Aorta (tissue), 5 donors: ENCODE results near the gene C5AR1. TPM values are rescaled to one million over a fixed set of nuclear protein-coding genes. Genes with fewer than 3 reads are reported as not detected.
A peak's percentile ranks its signal among the peaks of the same experiment; 100 is the strongest.
"Not testable (repeated sequence)": the region's sequence is repeated elsewhere in the genome, so short reads cannot be mapped to it uniquely, and the experiment has no call there.

Experiments used
- ATAC-seq: fragments of 200-7000 bp; cut with Tn5 transposase; one replicate; pipeline ENCODE4 v1.9.1; 2022; ENCODE audit warnings: moderate library complexity; ENCODE audit not compliant: low FRiP score
- DNase-seq, 2 donors: peaks; one replicate each; pipeline ENCODE4 v3.0.0-alpha.2; 2020
- H3K27ac ChIP-seq, 2 donors: one replicate each; pipeline ENCODE4 v1.5.1; 2013; ENCODE audit warnings: low read length in 2 of 2, mild to moderate bottlenecking in 2 of 2, moderate library complexity in 2 of 2, control low read depth in 1 of 2, inconsistent platforms in 1 of 2, low read depth in 1 of 2
- H3K27me3 ChIP-seq, 2 donors: one replicate each; pipeline ENCODE4 v1.6.1; 2013; ENCODE audit warnings: control low read depth in 1 of 2, low read length in 1 of 2, mild to moderate bottlenecking in 1 of 2, moderate library complexity in 1 of 2; ENCODE audit not compliant: insufficient read depth in 2 of 2, control insufficient read depth in 1 of 2
- H3K36me3 ChIP-seq, 2 donors: one replicate each; pipeline ENCODE4 v1.6.1; 2013; ENCODE audit warnings: control low read depth in 1 of 2, low read length in 1 of 2, mild to moderate bottlenecking in 1 of 2; ENCODE audit not compliant: insufficient read depth in 2 of 2, control insufficient read depth in 1 of 2
- H3K4me1 ChIP-seq, 2 donors: one replicate each; pipeline ENCODE4 v1.6.1; 2013; ENCODE audit warnings: low read length in 2 of 2, control low read depth in 1 of 2, mild to moderate bottlenecking in 1 of 2, moderate library complexity in 1 of 2; ENCODE audit not compliant: insufficient read depth in 2 of 2, control insufficient read depth in 1 of 2
- H3K4me3 ChIP-seq, 2 donors: one replicate each; pipeline ENCODE4 v1.5.1; 2013; ENCODE audit warnings: low read length in 2 of 2, control low read depth in 1 of 2, mild to moderate bottlenecking in 1 of 2
- H3K9me3 ChIP-seq: one replicate; pipeline ENCODE4 v1.6.1; 2013; ENCODE audit warnings: mild to moderate bottlenecking, low read length; ENCODE audit not compliant: control insufficient read depth
- WGBS, 2 donors: extraction: QIAGEN DNeasy Blood & Tissue Kit; methylation state at CpG; one replicate each; pipeline ENCODE4 v1.1.7; 2013; 5-methylcytosine and 5-hydroxymethylcytosine counted together
- intact Hi-C, 2 donors: fragments of 100-400 bp; cut with DNase I; formaldehyde crosslinking; loops; one replicate each; pipeline versions ENCODE4 v1.14.2 to v1.15.0; 2022
- long read RNA-seq, 2 donors: library from polyadenylated mRNA; unstranded; transcript quantifications; one replicate each; pipeline ENCODE4 v2.0.0, GENCODE V29; 2020 to 2021
- polyA plus RNA-seq, 2 donors: library from polyadenylated mRNA; stranded (reverse); fragments of 200-250 nt; gene quantifications; one replicate each; pipeline ENCODE4 v1.2.3, GENCODE V29; 2013
- total RNA-seq, 2 donors: library from RNA; stranded (reverse); fragmentation: NEBNext Ultra II Directional; extraction: Animal tissue kit (Norgen Biotek cat#: 25700); gene quantifications; one replicate each; pipeline ENCODE4 v1.2.1, GENCODE V29; 2021
- donor health status: healthy with polysubstance abuse.
- donor health status: Bipolar disorder and iron deficiency.
- donor health status: DM: no; HTN: no; CAD: no.
- donor health status: DM: no; HTN: no; CAD: no.
- donor health status: DM: yes; HTN: yes; CAD: no.

Gene C5AR1
- total RNA-seq (10 to 100 TPM; 38.7 to 52.7 TPM), polyA plus RNA-seq (10 to 100 TPM in 1 of 2 donors, 1 to 10 TPM in 1; 7.9 to 12.5 TPM)
- long read RNA-seq, donor 1, transcript C5AR1-201 (2 exons, 2,311 nt): major isoform, 15 of 27 reads
- long read RNA-seq, donor 1, partial matches to known transcripts: 7 of 27 reads
- long read RNA-seq, donor 1, other reads (novel, unspliced or antisense): 5 of 27 reads
- long read RNA-seq, donor 2, transcript C5AR1-201 (2 exons, 2,311 nt): major isoform, 8 of 18 reads
- long read RNA-seq, donor 2, partial matches to known transcripts: 3 of 18 reads
- long read RNA-seq, donor 2, other reads (novel, unspliced or antisense): 7 of 18 reads

DNA sequence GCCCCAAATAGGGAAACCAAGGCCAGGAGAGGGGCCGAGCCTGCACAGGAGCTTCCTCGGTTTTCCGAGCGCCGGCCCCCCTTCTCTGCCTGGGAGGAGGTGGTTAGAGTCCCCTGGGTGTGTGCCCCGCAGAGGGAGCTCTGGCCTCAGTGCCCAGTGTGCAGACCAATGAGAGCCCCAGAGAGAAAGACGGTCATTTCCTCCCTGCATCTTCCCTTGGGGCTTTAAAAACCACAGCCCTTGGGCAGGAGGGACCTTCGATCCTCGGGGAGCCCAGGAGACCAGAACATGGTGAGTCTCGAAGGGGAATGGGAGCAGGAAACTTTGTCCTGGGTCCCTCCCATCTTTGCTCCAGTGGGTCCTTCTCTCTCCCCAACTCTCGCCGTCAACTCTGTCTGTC is at the start of gene C5AR1:
Gene C5AR1 (plus strand): TSS at position 254 of the 400 bp plus-strand sequence. CDS start 35 bp downstream, at position 289.
- H3K4me3 ChIP-seq: no peak within 1 kb of the TSS
- intact Hi-C loops: loop anchor here in 1 of 2 donors (5.0 kb wide), 1 partner anchor 38 kb away; the partner anchor contains the start of gene DHX34
- no peaks in the 10 kb centered on the region for H3K9me3 ChIP-seq
- H3K27me3 ChIP-seq: no peaks in the 10 kb centered on the region
- H3K36me3 ChIP-seq: no peaks in the 10 kb centered on the region
- ATAC-seq (no peak), DNase-seq (peak in 1 of 2 donors; percentile 81)
- WGBS, 2 donors: 33 to 38% methylated on average over 12 of the region's 12 CpGs
- peaks cover 0 to 3% of the 10 kb centered on the region in 2 donors for H3K4me1 ChIP-seq
- no peak within 1 kb of the TSS for H3K27ac ChIP-seq

DNA sequence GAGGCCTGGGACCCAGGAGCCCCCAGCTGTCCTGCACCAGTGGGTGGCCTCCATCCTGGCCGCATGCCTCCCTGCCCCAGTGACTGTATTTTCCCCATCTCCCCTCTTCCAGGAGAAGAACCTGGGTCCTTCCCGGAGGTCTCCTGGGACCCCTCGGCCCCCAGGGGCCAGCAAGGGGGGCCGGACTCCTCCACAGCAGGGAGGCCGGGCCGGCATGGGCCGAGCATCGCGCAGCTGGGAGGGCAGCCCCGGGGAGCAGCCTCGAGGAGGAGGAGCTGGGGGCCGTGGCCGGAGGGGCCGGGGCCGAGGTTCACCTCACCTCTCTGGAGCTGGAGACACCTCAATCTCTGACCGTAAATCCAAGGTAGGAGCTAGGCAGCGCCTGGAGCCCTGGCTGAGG is 49.2 kb upstream of the C5AR1 start:
- Histone ChIP-seq H3K4me1 (no peaks in the 10 kb centered on the region), H3K36me3 (peaks cover 0 to 3% of the 10 kb centered on the region in 2 donors), H3K27me3 (no peaks in the 10 kb centered on the region), H3K4me3 (no peak overlapping the region), H3K9me3 (no peaks in the 10 kb centered on the region), H3K27ac (no peak overlapping the region)
- ATAC-seq (no peak), DNase-seq (no peak)
- intact Hi-C loops: no loop called here
- WGBS, 2 donors: 90 to 91% methylated on average over 16 to 17 of the region's 17 CpGs

DNA sequence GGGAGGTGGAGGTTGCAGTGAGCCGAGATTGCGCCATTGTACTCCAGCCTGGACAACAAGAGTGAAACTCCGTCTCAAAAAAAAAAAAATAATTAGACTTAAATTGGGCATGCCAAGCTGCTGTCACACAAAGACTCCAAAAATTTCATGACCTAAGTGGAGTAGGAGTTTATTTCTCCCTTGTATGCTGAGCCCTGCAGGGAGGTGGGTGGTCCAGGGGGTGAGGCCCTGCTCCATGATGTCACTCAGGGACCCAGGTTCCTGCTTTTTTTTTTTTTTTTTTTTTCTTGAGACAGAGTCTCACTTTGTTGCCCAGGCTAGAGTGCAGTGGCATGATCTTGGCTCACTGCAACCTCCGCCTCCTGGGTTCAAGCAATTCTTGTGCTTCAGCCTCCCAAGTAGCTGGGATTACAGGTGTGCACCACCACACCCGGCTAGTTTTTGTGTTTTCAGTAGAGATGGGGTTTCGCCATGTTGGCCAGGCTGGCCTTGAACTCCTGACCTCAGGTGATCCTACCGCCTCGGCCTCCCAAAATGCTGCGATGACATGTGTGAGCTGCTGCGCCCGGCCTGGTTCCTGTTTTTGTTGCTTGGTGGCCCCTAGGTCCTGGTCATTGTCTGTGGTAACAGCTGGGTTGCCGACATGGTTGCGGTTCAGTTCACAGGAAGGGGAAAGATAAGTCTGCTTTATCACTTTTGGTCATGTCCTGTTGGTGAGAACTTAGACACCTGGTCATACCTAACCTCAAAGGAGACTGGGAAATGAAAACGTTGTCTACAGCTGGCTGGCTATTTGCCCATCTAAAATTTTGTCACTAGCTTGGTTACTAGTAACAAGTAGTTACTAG is 47.5 kb upstream of the C5AR1 start:
- H3K9me3 ChIP-seq, ATAC-seq, intact Hi-C loops, DNase-seq, H3K27ac ChIP-seq, H3K36me3 ChIP-seq, H3K4me1 ChIP-seq, H3K27me3 ChIP-seq, H3K4me3 ChIP-seq: not testable (repeated sequence)
- 87% methylated on average over 14 of the region's 14 CpGs for WGBS, 2 donors

DNA sequence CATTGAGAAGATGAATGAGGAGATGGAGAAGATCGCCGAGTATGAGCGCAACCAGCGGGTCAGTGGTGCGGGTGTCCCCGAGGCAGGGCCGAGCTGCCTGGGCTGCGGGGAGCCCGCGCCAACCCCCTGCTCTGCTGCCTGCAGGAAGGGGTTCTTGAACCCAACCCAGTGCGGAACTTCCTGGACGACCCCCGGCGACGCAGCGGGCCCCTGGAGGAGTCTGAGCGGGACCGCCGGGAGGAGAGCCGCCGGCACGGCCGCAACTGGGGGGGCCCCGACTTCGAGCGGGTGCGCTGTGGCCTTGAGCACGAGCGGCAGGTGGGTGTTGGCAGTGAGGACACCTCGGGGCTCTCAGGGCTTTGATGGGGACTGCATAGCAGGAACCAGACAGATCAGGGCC is 45.0 kb upstream of the C5AR1 start:
- WGBS, 2 donors: 94% methylated on average over 29 to 30 of the region's 30 CpGs
- intact Hi-C loops: no loop called here
- DNase-seq (no peak), ATAC-seq (peak; percentile 26)
- H3K4me1 ChIP-seq: no peaks in the 10 kb centered on the region
- no peak overlapping the region for H3K27ac ChIP-seq
- H3K36me3 ChIP-seq: peaks cover 0 to 3% of the 10 kb centered on the region in 2 donors
- no peaks in the 10 kb centered on the region for H3K27me3 ChIP-seq
- no peak overlapping the region for H3K4me3 ChIP-seq
- H3K9me3 ChIP-seq: no peaks in the 10 kb centered on the region

DNA sequence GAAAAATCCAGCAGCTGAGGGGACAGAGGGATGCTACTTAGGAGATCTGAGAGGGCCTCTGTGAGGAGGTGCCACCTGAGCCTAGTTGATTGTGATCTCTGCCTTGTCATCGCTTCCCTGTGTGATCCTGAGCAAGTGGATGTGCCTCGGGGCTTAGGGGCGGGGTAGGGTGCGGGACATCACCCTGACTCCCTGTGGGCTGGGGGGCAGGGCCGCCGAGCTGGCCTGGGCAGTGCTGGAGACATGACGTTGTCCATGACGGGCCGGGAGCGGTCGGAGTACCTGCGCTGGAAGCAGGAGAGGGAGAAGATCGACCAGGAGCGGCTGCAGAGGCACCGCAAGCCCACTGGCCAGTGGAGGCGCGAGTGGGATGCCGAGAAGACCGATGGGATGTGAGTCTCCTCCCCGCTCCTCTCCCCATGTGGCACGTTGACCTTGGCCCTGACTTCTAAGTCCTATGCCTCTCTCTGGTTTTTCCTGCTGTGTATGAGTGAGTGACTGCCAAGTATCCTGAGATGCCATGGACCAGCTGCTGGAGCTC is 43.2 kb upstream of the C5AR1 start:
- Histone ChIP-seq H3K27ac (no peak overlapping the region), H3K27me3 (no peaks in the 10 kb centered on the region), H3K36me3 (no peaks in the 10 kb centered on the region), H3K9me3 (no peaks in the 10 kb centered on the region), H3K4me3 (no peak overlapping the region), H3K4me1 (no peaks in the 10 kb centered on the region)
- 92 to 94% methylated on average over 21 of the region's 21 CpGs for WGBS, 2 donors
- ATAC-seq: no peak
- intact Hi-C loops: no loop called here
- peak in 1 of 2 donors; percentile 53 for DNase-seq

DNA sequence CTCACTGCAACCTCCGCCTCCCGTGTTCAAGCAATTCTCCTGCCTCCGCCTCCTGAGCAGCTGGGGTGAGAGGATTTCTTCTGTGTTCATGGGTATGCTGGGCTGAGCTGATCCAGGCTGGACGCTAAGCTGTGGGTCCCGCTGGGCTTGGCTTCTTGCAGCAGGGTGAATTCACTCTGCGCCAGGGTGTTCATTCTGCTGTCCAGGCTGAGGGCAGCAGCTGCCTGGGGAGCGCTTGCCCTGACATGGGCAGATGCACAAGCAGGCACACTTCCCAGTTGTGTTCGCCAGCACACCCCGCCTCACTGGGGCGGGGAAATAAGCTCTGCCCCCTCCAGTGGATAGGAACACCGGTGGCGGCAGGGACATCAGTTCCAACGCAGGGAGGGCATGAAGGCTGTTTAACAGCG is 42.3 kb upstream of the C5AR1 start:
- Histone ChIP-seq H3K27ac (no peak overlapping the region), H3K36me3 (no peaks in the 10 kb centered on the region), H3K9me3 (no peaks in the 10 kb centered on the region), H3K4me3 (no peak overlapping the region), H3K4me1 (no peaks in the 10 kb centered on the region), H3K27me3 (no peaks in the 10 kb centered on the region)
- ATAC-seq (no peak), DNase-seq (no peak)
- intact Hi-C loops: no loop called here
- WGBS, 2 donors: 87 to 90% methylated on average over 14 of the region's 14 CpGs

DNA sequence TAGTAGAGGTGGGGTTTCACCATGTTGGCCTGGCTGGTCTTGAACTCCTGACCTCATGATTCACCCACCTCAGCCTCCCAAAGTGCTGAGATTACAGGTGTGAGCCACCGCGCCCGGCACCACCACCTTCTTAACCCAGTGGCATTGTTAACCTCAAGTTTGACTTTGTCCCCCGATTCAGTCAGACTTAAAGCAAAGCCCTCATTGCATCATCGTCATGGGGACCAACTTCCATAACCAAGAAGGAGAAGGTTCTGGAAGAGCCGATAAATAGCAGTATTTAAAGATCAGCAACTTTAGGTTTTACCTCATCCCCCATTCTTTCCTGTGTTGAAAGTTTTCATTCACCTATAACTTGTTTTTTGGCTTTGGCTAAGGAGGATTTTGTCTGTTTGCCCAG is 41.6 kb upstream of the C5AR1 start:
- 85 to 92% methylated on average over 6 of the region's 6 CpGs for WGBS, 2 donors
- ATAC-seq (no peak), DNase-seq (no peak)
- no peaks in the 10 kb centered on the region for H3K27me3 ChIP-seq
- no peaks in the 10 kb centered on the region for H3K4me1 ChIP-seq
- H3K9me3 ChIP-seq: no peaks in the 10 kb centered on the region
- H3K4me3 ChIP-seq: no peak overlapping the region
- intact Hi-C loops: no loop called here
- no peak overlapping the region for H3K27ac ChIP-seq
- H3K36me3 ChIP-seq: no peaks in the 10 kb centered on the region

DNA sequence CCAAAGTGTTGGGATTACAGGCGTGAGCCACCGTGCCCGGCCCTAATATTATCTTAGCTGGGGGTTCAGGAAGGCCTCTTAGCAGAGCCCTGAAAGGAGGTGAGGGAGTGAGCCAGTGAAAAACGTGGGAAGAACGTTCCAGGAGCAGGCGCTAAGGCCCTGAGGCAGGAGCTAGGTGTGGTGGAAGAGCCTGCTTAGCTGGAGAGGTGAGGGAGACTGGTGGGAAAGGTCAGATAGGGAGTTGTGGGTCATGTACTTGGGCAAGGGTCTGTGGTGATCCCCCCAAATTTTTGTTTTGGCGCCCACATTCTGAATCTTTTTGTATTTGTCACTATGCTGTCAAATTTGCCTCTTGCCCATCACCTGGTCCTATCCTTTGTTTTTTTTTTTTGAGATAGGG is 40.1 kb upstream of the C5AR1 start:
- H3K9me3 ChIP-seq: no peaks in the 10 kb centered on the region
- H3K4me3 ChIP-seq: no peak overlapping the region
- no peaks in the 10 kb centered on the region for H3K36me3 ChIP-seq
- DNase-seq (no peak), ATAC-seq (no peak)
- no peak overlapping the region for H3K27ac ChIP-seq
- intact Hi-C loops: no loop called here
- 90% methylated on average over 7 of the region's 7 CpGs for WGBS, 2 donors
- H3K27me3 ChIP-seq: no peaks in the 10 kb centered on the region
- no peaks in the 10 kb centered on the region for H3K4me1 ChIP-seq
